H1 (cell line): ENCODE results near the gene RIT2. TPM values are rescaled to one million over a fixed set of nuclear protein-coding genes. Genes with fewer than 3 reads are reported as not detected.

Source experiments
- CTCF ChIA-PET: fragments of 300-600 bp; sonication (Branson Sonifier 250); formaldehyde crosslinking; loops from one replicate; lab custom pipeline; 2021; ENCODE audit not compliant: partially characterized antibody; lab: Charles Lee
- POLR2A ChIA-PET: fragments of 300-600 bp; sonication (Branson Sonifier 250); formaldehyde crosslinking; loops from one replicate; lab custom pipeline; 2021; ENCODE audit warnings: inconsistent platforms; ENCODE audit not compliant: partially characterized antibody; lab: Charles Lee
- DNase-seq, 2 experiments: peaks; one replicate each; pipeline versions ENCODE4 v3.0.0 to v3.0.0-alpha.2; 2010 to 2022; ENCODE audit warnings: low spot score in 2 of 2, low read depth in 1 of 2, mixed read lengths in 1 of 2
- FAIRE-seq: peaks from 2 replicates; lab custom pipeline; 2011; peaks lifted over from hg19 to GRCh38; lab: Jason Lieb, UNC
- H2AFZ ChIP-seq: 2 replicates; pipeline ENCODE4 v1.8.1; 2012; ENCODE audit warnings: low read length, inconsistent platforms
- H2AK5ac ChIP-seq: 2 replicates; pipeline ENCODE4 v1.6.1; 2013; ENCODE audit warnings: low read depth, low read length
- H2BK120ac ChIP-seq: replicated peaks from 2 replicates; pipeline ENCODE3; 2013; ENCODE audit warnings: low read depth, low read length, inconsistent platforms
- H2BK12ac ChIP-seq: 2 replicates; pipeline ENCODE4 v1.6.1; 2013; ENCODE audit warnings: low read depth, low read length
- H2BK15ac ChIP-seq: 2 replicates; pipeline ENCODE4 v1.6.1; 2013; ENCODE audit warnings: low read length
- H2BK20ac ChIP-seq: 2 replicates; pipeline ENCODE4 v1.6.1; 2013; ENCODE audit warnings: low read length
- H2BK5ac ChIP-seq: 2 replicates; pipeline ENCODE4 v1.6.1; 2013; ENCODE audit warnings: low read depth, low read length
- H3K14ac ChIP-seq: 2 replicates; pipeline ENCODE4 v1.6.1; 2013; ENCODE audit warnings: inconsistent platforms; ENCODE audit not compliant: insufficient read length
- H3K18ac ChIP-seq: 2 replicates; pipeline ENCODE4 v1.6.1; 2013; ENCODE audit warnings: low read length; ENCODE audit errors: extremely low read depth
- H3K23ac ChIP-seq: 2 replicates; pipeline ENCODE4 v1.6.1; 2013; ENCODE audit warnings: inconsistent platforms; ENCODE audit not compliant: insufficient read length
- H3K23me2 ChIP-seq: 2 replicates; pipeline ENCODE4 v1.6.1; 2013; ENCODE audit warnings: low read depth, low read length
- H3K27ac ChIP-seq: 2 replicates; pipeline ENCODE4 v1.6.1; 2011; ENCODE audit warnings: low read depth, low read length, inconsistent platforms
- H3K27me3 ChIP-seq, 4 experiments: replicated peaks in 1 of 4; 1 replicate in 1 of 4; 2 replicates in 3 of 4; pipeline versions ENCODE4 v1.6.1 to v1.8.1; 2011 to 2013; ENCODE audit warnings: low read length in 3 of 4, mild to moderate bottlenecking in 3 of 4, inconsistent platforms in 2 of 4, mixed read lengths in 2 of 4, moderate library complexity in 1 of 4; ENCODE audit not compliant: control insufficient read depth in 3 of 4, insufficient read depth in 3 of 4; ENCODE audit errors: extremely low read depth in 1 of 4
- H3K36me3 ChIP-seq, 4 experiments: 2 replicates each; pipeline versions ENCODE4 v1.6.1 to v1.8.1; 2011 to 2013; ENCODE audit warnings: mild to moderate bottlenecking in 4 of 4, low read length in 3 of 4, moderate library complexity in 2 of 4, control low read depth in 1 of 4, inconsistent platforms in 1 of 4; ENCODE audit not compliant: insufficient read depth in 4 of 4, control insufficient read depth in 2 of 4
- H3K4ac ChIP-seq: replicated peaks from 2 replicates; pipeline ENCODE3; 2013; ENCODE audit warnings: low read length, low read depth, mixed read lengths, inconsistent platforms; ENCODE audit not compliant: insufficient read length
- H3K4me1 ChIP-seq, 4 experiments: replicated peaks in 1 of 4; 1 replicate in 1 of 4; 2 replicates in 3 of 4; pipeline versions ENCODE4 v1.6.1 to v1.8.1; 2011 to 2013; ENCODE audit warnings: low read length in 3 of 4, inconsistent platforms in 2 of 4, mixed read lengths in 1 of 4; ENCODE audit not compliant: insufficient read depth in 4 of 4, control insufficient read depth in 3 of 4
- H3K4me2 ChIP-seq, 2 experiments: 2 replicates each; pipeline versions ENCODE4 v1.6.1 to v1.8.1; 2011 to 2013; ENCODE audit warnings: low read depth in 2 of 2, low read length in 2 of 2, control low read depth in 1 of 2, inconsistent platforms in 1 of 2, mild to moderate bottlenecking in 1 of 2; ENCODE audit not compliant: insufficient read depth in 1 of 2
- H3K4me3 ChIP-seq, 4 experiments: fragments of 200-600, 300-600 bp in 1 of 4; sonication (generic), shearing (Covaris generic), sonication (Bioruptor Twin) in 1 of 4; 2 replicates each; pipeline versions ENCODE4 v1.5.1 to v1.8.1; 2011 to 2016; ENCODE audit warnings: low read length in 4 of 4, low read depth in 3 of 4, control low read depth in 2 of 4, inconsistent platforms in 2 of 4, mild to moderate bottlenecking in 2 of 4, mixed read lengths in 1 of 4, moderate library complexity in 1 of 4; ENCODE audit not compliant: insufficient read depth in 2 of 4; ENCODE audit errors: extremely low read depth in 1 of 4
- H3K56ac ChIP-seq: replicated peaks from 2 replicates; pipeline ENCODE3; 2013; ENCODE audit warnings: low read depth, mild to moderate bottlenecking, mixed read lengths, low read length, inconsistent platforms; ENCODE audit not compliant: insufficient read length
- H3K79me1 ChIP-seq: 2 replicates; pipeline ENCODE4 v1.6.1; 2013; ENCODE audit warnings: low read depth, low read length, control low read depth
- H3K79me2 ChIP-seq, 2 experiments: 2 replicates each; pipeline versions ENCODE4 v1.6.1 to v1.8.1; 2012 to 2013; ENCODE audit warnings: low read length in 2 of 2, mild to moderate bottlenecking in 2 of 2, inconsistent platforms in 1 of 2; ENCODE audit not compliant: insufficient read depth in 2 of 2, control insufficient read depth in 1 of 2
- H3K9ac ChIP-seq, 4 experiments: replicated peaks in 1 of 4; 1 replicate in 1 of 4; 2 replicates in 3 of 4; pipeline versions ENCODE4 v1.6.1 to v1.8.1; 2011 to 2013; ENCODE audit warnings: low read depth in 3 of 4, low read length in 3 of 4, control low read depth in 2 of 4, mild to moderate bottlenecking in 2 of 4, moderate library complexity in 2 of 4, inconsistent platforms in 1 of 4; ENCODE audit errors: extremely low read depth in 1 of 4
- H3K9me3 ChIP-seq, 2 experiments: 2 replicates each; pipeline versions ENCODE4 v1.6.1 to v1.8.1; 2012 to 2013; ENCODE audit warnings: mild to moderate bottlenecking in 2 of 2, moderate library complexity in 2 of 2, control low read depth in 1 of 2, inconsistent platforms in 1 of 2, low read depth in 1 of 2, low read length in 1 of 2, mixed read lengths in 1 of 2; ENCODE audit not compliant: insufficient read depth in 2 of 2
- H4K20me1 ChIP-seq, 2 experiments: replicated peaks in 1 of 2; 2 replicates each; pipeline versions ENCODE3 to v1.8.1; 2011 to 2013; ENCODE audit warnings: inconsistent platforms in 2 of 2, low read length in 2 of 2, mild to moderate bottlenecking in 1 of 2; ENCODE audit not compliant: insufficient read depth in 2 of 2, control insufficient read depth in 1 of 2
- H4K5ac ChIP-seq: 2 replicates; pipeline ENCODE4 v1.6.1; 2013; ENCODE audit warnings: low read length, low read depth, mixed read lengths, inconsistent platforms; ENCODE audit not compliant: insufficient read length
- H4K8ac ChIP-seq: 2 replicates; pipeline ENCODE4 v1.8.0; 2013; ENCODE audit warnings: mild to moderate bottlenecking, moderate library complexity, low read length, inconsistent platforms; ENCODE audit not compliant: insufficient read depth; ENCODE audit errors: extremely low read depth
- H4K91ac ChIP-seq: replicated peaks from 2 replicates; pipeline ENCODE3; 2013; ENCODE audit warnings: low read length, mixed read lengths, inconsistent platforms; ENCODE audit not compliant: insufficient read length
- CHD7 ChIP-seq: fragments of 300-600 bp; sonication (generic); IDR thresholded peaks from 2 replicates; pipeline ENCODE4 v1.7.1; 2012; ENCODE audit warnings: low read length, moderate library complexity, mild to moderate bottlenecking, inconsistent platforms; ENCODE audit not compliant: insufficient replicate concordance
- polyA plus RNA-seq, 7 experiments: library from polyadenylated mRNA; depleted of rRNA in 3 of 7; stranded (reverse) in 5 of 7; unstranded in 2 of 7; fragments of >200 nt in 5 of 7; fragments of 200-250 nt in 2 of 7; gene quantifications; 1 replicate in 5 of 7; 2 replicates in 1 of 7; 4 replicates in 1 of 7; pipeline versions ENCODE4 v1.2.1 to v1.2.3, GENCODE V29; 2011 to 2013; ENCODE audit warnings: missing spikeins in 2 of 7, mixed read lengths in 2 of 7
- total RNA-seq: library from RNA; stranded (reverse); fragmentation: NEBNext Ultra II Directional; extraction: Animal tissue kit (Norgen Biotek cat#: 25700); gene quantifications from 2 replicates; pipeline ENCODE4 v1.2.1, GENCODE V29; 2021

Gene RIT2
- total and polyA plus RNA-seq, 2 of the 8 experiments (the other 6 are each of a cell fraction or from before 2014, with no cell fraction given) = 0.67 to 3.2 TPM

GRCh38 chr18:43122955-43123354, 7.5 kb upstream of the RIT2 start:
- Histone ChIP-seq H3K79me2 (no peaks in the 10 kb centered on the region), H3K23me2 (no peaks in the 10 kb centered on the region), H3K18ac (no peak overlapping the region), H3K9me3 (no peaks in the 10 kb centered on the region), H2AK5ac (no peak overlapping the region), H4K5ac (no peak overlapping the region), H2BK120ac (no peak overlapping the region), H2BK5ac (no peak overlapping the region), H4K91ac (no peak overlapping the region), H2AFZ (no peak overlapping the region), H4K8ac (no peak overlapping the region), H3K4me2 (no peak overlapping the region), H3K27ac (no peak overlapping the region), H3K36me3 (no peaks in the 10 kb centered on the region), H3K56ac (no peak overlapping the region), H3K4me1 (peaks cover 0 to 5% (median 0%) of the 10 kb centered on the region in 4 experiments; a peak in 1 of 7 replicates), H3K27me3 (no peaks in the 10 kb centered on the region), H3K23ac (no peak overlapping the region), H4K20me1 (no peaks in the 10 kb centered on the region), H2BK12ac (no peak overlapping the region), H3K14ac (no peak overlapping the region), H2BK20ac (no peak overlapping the region), H3K79me1 (no peaks in the 10 kb centered on the region), H3K9ac (no peak overlapping the region), H3K4me3 (no peak overlapping the region), H3K4ac (no peak overlapping the region), H2BK15ac (no peak overlapping the region)
- FAIRE-seq (no peak), DNase-seq (no peak)
- CTCF ChIA-PET = no interaction called here
- POLR2A ChIA-PET = interaction anchor here (0.9 kb wide), 1 partner anchor 29 kb away, joined by 3 read pairs; no protein-coding TSS in a partner anchor
- no peak for TF ChIP-seq CHD7
